K562 (cell line): ENCODE data around the gene CREB3L2. TPM values are rescaled to one million over a fixed set of nuclear protein-coding genes. Genes with fewer than 3 reads are reported as not detected.
A peak's percentile ranks its signal among the peaks of the same experiment; 100 is the strongest.

Experiments used
- AFF1 ChIP-seq, 2 experiments: fragments of 450-650 bp; IDR thresholded peaks; 2 replicates each; pipeline ENCODE4 v1.6.1; 2018; ENCODE audit warnings: mild to moderate bottlenecking in 2 of 2, low read depth in 1 of 2; ENCODE audit not compliant: partially characterized antibody in 2 of 2
- DPF2 ChIP-seq: fragments of 450-650 bp; IDR thresholded peaks from 2 replicates; pipeline ENCODE4 v1.6.1; 2016
- E2F5 ChIP-seq: sonication (generic); formaldehyde crosslinking; IDR thresholded peaks from 2 replicates; pipeline ENCODE4 v1.8.0; 2022; ENCODE audit warnings: mild to moderate bottlenecking, missing genetic modification reagents
- EP400 ChIP-seq: fragments of 450-650 bp; IDR thresholded peaks from 2 replicates; pipeline ENCODE4 v1.6.1; 2017; ENCODE audit warnings: antibody characterized with exemption, mild to moderate bottlenecking, moderate library complexity
- FOXM1 ChIP-seq, 2 experiments: fragments of 450-650 bp in 1 of 2; sonication (generic) in 1 of 2; formaldehyde crosslinking in 1 of 2; IDR thresholded peaks; 2 replicates each; pipeline versions ENCODE4 v1.6.1 to v1.9.0; 2017 to 2022; ENCODE audit warnings: low read depth in 2 of 2, mild to moderate bottlenecking in 2 of 2, missing genetic modification reagents in 1 of 2, moderate library complexity in 1 of 2
- MAZ ChIP-seq, 2 experiments: fragments of 450-650 bp in 1 of 2; sonication (generic) in 1 of 2; formaldehyde crosslinking; IDR thresholded peaks in 1 of 2; conservative IDR thresholded peaks in 1 of 2; 2 replicates each; pipeline versions ENCODE4 v1.4.0 to v1.5.0; 2020; ENCODE audit warnings: mild to moderate bottlenecking in 1 of 2, missing genetic modification reagents in 1 of 2
- NUFIP1 ChIP-seq: fragments of 450-650 bp; IDR thresholded peaks from 2 replicates; pipeline ENCODE4 v1.6.1; 2018; ENCODE audit not compliant: partially characterized antibody
- POLR2A ChIP-seq: fragments of 450-650 bp; conservative IDR thresholded peaks from 2 replicates; pipeline ENCODE4 v1.6.1; 2016
- RBFOX2 ChIP-seq: fragments of 200-400 bp; formaldehyde crosslinking; IDR thresholded peaks from 2 replicates; pipeline ENCODE4 v1.6.1; 2017; ENCODE audit warnings: low read depth, mild to moderate bottlenecking, low read length, moderate library complexity
- RBM17 ChIP-seq: fragments of 200-400 bp; formaldehyde crosslinking; IDR thresholded peaks from 2 replicates; pipeline ENCODE4 v1.6.1; 2017; ENCODE audit warnings: low read depth, mild to moderate bottlenecking, low read length, borderline replicate concordance
- SMARCB1 ChIP-seq: IDR thresholded peaks from 2 replicates; pipeline ENCODE4 v1.6.1; 2011; ENCODE audit warnings: improper control_type of control experiment, low read depth; ENCODE audit not compliant: insufficient read length
- ZBTB34 ChIP-seq: fragments of 250-450 bp; sonication (Bioruptor Pico); IDR thresholded peaks from 2 replicates; pipeline ENCODE4 v1.8.0; 2021; ENCODE audit warnings: mild to moderate bottlenecking, moderate library complexity
- ZEB2 ChIP-seq: fragments of 450-650 bp; IDR thresholded peaks from 2 replicates; pipeline ENCODE4 v1.6.1; 2016
- ZNF395 ChIP-seq: fragments of 200-800 bp; sonication (Bioruptor generic); IDR thresholded peaks from 2 replicates; pipeline ENCODE4 v1.6.1; 2017; ENCODE audit warnings: missing genetic modification characterization, missing compliant biosample characterization
- polyA plus RNA-seq, 8 experiments: library from polyadenylated mRNA; depleted of rRNA in 4 of 8; stranded (reverse) in 5 of 8; unstranded in 3 of 8; fragments of >200 nt; fragmentation: Nextera tagmentation in 2 of 8; fragmentation: Illumina TruSeq in 1 of 8; extraction: Ambion mirVana in 2 of 8; extraction: Trizol in 1 of 8; gene quantifications; 2 replicates each; pipeline versions ENCODE4 v1.2.1 to v1.2.3, GENCODE V29; 2011 to 2014; ENCODE audit warnings: inconsistent platforms in 1 of 8, missing spikeins in 1 of 8
- total RNA-seq, 7 experiments: library from RNA; depleted of rRNA in 6 of 7; stranded (reverse); fragments of >200 nt in 6 of 7; fragmentation: Illumina TruSeq in 2 of 7; extraction: Trizol in 2 of 7; gene quantifications; 2 replicates each; pipeline versions ENCODE4 v1.2.1 to v1.2.3, GENCODE V29; 2011 to 2021; ENCODE audit warnings: low replicate concordance in 1 of 7
- TF ChIP-seq, protein P1 (sequence below), 2 experiments: fragments of 450-650 bp; IDR thresholded peaks; 2 replicates each; pipeline ENCODE4 v1.6.1; 2016
- TF ChIP-seq, protein P2 (sequence below): fragments of 450-650 bp; IDR thresholded peaks from 2 replicates; pipeline ENCODE4 v1.6.1; 2016; ENCODE audit warnings: missing biosample characterization, missing genetic modification characterization

Gene CREB3L2
- total and polyA plus RNA-seq, 9 of the 15 experiments (the other 6 are each of a cell fraction or from before 2014, with no cell fraction given), result 7.1 to 45.6 (median 15.8) TPM

DNA sequence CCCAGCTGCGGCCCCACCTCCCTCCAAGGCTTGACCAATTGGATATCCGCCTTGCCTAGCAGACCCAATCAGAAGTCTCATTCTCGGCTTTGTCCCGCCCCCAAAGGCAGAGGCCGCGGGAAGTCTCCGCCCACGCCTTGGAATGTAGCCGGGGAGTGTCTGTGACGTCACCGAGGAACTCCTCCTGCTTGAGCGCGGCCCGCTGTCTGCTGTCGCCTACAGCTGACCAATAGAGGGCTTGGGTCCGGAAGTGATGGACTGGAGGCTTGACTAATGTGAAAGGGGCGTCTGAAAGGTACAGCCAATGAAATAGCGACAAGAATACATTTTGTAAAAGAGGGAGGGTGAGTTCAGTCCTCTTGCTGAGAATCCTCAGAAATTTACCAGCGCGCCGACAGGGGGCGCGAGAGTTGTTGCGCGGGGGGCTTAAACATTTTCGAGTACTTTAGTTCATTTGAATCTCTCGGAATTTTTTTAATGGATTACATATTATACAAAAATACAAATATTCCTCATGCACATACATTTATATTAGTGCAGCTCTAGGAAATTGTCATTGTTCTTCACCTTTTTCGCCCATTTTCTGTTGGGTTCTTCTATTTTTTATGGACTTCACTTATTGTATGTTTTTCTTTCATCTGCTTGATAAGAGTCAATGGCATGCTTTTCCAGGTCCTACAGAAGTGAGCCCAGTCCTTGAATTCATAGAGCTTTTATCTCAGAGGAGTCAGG is 376 bp upstream of the CREB3L2 start (continued):
- no peak for TF ChIP-seq POLR2A
- peak in 1 of 2 experiments; percentile 62 for TF ChIP-seq AFF1 (IDR thresholded peaks at IDR 0.05; ENCODE audit: low read depth in 1 of 2, partially characterized antibody in 2 of 2)
- TF ChIP-seq SMARCB1, result no peak
- no peak for TF ChIP-seq RBM17
- TF ChIP-seq FOXM1 (IDR thresholded peaks at IDR 0.05; ENCODE audit: low read depth), result peak; percentile 66
- no peak for TF ChIP-seq FOXM1 (CRISPR knock-in tag; IDR thresholded peaks at IDR 0.05; ENCODE audit: low read depth)
- TF ChIP-seq E2F5, result 0 out of 2 replicates have a peak, but pooled peaks have one; percentile 9
- TF ChIP-seq, protein P1, sequence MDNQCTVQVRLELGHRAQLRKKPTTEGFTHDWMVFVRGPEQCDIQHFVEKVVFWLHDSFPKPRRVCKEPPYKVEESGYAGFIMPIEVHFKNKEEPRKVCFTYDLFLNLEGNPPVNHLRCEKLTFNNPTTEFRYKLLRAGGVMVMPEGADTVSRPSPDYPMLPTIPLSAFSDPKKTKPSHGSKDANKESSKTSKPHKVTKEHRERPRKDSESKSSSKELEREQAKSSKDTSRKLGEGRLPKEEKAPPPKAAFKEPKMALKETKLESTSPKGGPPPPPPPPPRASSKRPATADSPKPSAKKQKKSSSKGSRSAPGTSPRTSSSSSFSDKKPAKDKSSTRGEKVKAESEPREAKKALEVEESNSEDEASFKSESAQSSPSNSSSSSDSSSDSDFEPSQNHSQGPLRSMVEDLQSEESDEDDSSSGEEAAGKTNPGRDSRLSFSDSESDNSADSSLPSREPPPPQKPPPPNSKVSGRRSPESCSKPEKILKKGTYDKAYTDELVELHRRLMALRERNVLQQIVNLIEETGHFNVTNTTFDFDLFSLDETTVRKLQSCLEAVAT (IDR thresholded peaks at IDR 0.05), result peak in 1 of 2 experiments; percentile 93; a peak in 1 of 4 replicates
- TF ChIP-seq MAZ (CRISPR knock-in tag; conservative IDR thresholded peaks at IDR 0.05 in 1 of 2, IDR thresholded peaks at IDR 0.05 in 1 of 2), result peak in 1 of 2 experiments; percentile 92; a peak in 2 of 4 replicates
- peak; percentile 37 for TF ChIP-seq RBFOX2
- no peak for TF ChIP-seq ZEB2
- TF ChIP-seq, protein P2, sequence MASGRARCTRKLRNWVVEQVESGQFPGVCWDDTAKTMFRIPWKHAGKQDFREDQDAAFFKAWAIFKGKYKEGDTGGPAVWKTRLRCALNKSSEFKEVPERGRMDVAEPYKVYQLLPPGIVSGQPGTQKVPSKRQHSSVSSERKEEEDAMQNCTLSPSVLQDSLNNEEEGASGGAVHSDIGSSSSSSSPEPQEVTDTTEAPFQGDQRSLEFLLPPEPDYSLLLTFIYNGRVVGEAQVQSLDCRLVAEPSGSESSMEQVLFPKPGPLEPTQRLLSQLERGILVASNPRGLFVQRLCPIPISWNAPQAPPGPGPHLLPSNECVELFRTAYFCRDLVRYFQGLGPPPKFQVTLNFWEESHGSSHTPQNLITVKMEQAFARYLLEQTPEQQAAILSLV, result no peak
- no peak for TF ChIP-seq ZBTB34
- TF ChIP-seq NUFIP1, result no peak
- peak; percentile 58; the same call in 1 of the 2 replicates for TF ChIP-seq DPF2
- TF ChIP-seq EP400, result peak; percentile 87
- peak; percentile 35; the same call in 1 of the 2 replicates for TF ChIP-seq ZNF395
